Inflammatory macrophage (primary cell): ENCODE data around the gene AKT3.
"Not testable (repeated sequence)": the region's sequence is repeated elsewhere in the genome, so short reads cannot be mapped to it uniquely, and the experiment has no call there.

ENCODE experiments used
- DNase-seq, 2 donors: peaks; one replicate each; pipeline ENCODE4 v3.0.0-alpha.2; 2020 to 2022

AKT3 gene

GRCh38 chr1:243841507-243841906 is 8.5 kb downstream of the AKT3 start:
- DNase-seq, result no peak

GRCh38 chr1:243837907-243838535 is 12.0 kb downstream of the AKT3 start:
- no peak for DNase-seq

DNA sequence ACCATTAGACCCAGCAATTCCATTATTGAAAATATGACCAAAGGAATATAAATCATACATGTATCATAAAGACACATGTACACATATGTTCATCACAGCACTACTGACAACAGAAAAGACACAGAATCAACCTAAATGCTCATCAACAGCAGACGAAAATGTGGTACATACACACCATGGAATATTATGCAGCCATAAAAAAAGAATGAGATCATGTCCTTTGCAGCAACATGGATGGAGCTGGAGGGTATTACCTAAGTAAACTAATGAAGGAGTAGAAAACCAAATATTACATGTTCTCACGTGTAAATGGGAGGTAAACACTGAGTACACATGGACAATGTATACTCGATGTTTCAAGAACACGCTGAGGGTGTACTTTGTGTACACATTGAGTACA is 15.9 kb downstream of the AKT3 start:
- DNase-seq, result no peak

- no peak for DNase-seq
Observed at GRCh38 chr1:243831463-243831862, 18.6 kb downstream of the AKT3 start.

GRCh38 chr1:243827206-243827605 is 22.8 kb downstream of the AKT3 start:
- DNase-seq, result no peak

DNA sequence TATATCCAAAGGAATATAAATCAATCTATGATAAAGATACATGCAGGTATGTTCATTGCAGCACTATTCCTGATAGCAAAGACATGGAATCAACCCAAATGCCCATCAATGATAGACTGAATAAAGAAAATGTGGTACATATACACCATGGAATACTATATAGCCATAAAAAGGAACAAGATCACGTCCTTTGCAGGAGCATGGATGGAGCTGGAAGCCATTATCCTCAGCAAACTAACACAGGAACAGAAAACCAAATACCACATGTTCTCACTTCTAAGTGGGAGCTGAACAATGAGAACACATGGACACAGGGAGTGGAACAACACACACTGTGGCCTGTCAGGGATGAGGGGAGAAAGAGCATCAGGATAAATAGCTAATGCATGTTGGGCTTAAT is 25.1 kb downstream of the AKT3 start:
- DNase-seq, result not testable (repeated sequence)

GRCh38 chr1:243821177-243821680 is 28.8 kb downstream of the AKT3 start:
- no peak for DNase-seq

- no peak for DNase-seq
Observed at GRCh38 chr1:243819438-243819839, 30.6 kb downstream of the AKT3 start.

DNA sequence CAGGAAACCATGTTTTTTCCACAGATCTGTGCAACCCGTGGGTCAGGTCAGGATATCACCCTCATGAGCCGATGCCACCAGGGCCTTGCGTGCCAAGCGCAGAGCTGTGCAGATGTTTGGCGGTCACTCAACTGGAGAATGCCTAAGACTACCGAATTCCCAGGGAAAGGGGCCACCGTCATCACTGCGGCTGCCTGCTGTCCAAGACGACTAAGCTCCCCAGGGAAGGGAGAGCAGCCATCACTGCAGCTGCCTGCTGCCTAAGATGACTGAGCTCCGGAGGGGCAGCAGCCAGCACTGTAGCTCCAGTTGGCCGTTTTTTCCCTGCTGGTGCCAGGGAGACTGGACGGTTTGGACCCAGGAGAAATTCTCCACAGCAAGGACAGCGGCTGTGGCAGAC is 31.1 kb downstream of the AKT3 start:
- DNase-seq, result no peak

GRCh38 chr1:243814718-243815117 is 35.3 kb downstream of the AKT3 start:
- DNase-seq, result no peak

DNA sequence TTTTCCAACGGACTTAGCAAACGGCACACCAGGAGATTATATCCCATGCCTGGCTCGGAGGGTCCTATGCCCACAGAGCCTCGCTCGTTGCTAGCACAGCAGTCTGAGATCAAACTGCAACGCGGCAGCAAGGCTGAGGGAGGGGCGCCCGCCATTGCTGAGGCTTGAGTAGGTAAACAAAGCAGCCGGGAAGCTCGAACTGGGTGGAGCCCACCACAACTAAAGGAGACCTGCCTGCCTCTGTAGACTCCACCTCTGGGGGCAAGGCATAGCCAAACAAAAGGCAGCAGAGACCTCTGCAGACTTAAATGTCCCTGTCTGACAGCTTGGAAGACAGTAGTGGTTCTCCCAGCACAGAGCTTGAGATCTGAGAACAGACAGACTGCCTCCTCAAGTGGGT is 42.7 kb downstream of the AKT3 start:
- DNase-seq, result not testable (repeated sequence)

DNA sequence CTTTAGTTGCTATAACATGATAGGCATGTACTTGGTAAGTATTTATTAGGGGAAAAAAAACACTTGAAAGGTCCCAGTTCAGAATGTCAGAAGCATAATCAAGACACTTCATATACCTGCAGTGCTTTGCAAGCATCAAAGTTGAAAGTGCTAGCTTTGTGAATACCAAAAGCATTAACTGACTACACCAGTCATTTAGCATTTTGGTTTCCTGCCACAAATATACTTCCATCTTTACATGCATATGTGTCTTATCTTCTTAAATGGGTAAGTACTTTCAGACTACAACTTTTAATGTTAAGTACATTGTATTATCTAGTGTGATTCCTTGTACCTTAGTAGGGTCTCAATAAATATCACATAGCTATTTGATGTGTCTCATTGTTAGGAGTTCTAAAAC is 43.7 kb downstream of the AKT3 start:
- DNase-seq, result no peak

DNA sequence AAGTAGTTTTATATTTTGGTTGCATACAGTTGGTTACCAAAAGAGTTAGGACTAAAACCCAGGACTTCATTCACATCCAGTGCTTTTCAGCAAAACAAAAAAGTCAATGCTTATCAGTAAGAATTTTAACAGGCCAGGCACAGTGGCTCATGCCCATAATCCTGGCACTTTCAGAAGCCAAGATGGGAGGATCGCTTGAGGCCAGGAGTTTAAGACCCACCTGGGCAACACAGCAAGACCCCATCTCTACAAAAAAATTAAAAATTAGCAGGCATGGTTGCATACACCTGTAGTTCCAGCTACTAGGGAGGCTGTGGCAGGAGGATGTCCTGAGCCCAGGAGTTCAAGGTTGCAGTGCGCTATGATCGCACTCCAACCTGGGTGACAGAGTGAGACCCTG is 47.3 kb downstream of the AKT3 start:
- DNase-seq, result no peak

DNA sequence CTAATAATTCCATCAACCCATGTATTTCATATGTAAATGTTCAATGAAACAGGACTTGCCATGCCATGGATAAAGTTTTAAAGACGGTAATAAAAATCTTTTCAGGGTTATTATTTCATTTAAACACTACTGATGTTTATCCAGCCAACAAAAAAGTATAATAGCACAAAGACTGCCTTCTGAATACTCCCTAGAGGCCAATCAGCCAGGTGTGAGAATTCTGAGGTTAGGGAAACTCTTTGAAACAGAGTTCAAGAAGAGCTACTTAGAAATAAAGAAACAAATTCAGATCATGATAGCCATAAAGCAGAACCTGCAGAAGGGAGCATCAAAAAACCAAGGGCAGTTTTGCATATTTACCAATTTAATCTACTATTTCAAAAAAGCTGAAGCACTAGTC is 48.7 kb downstream of the AKT3 start:
- DNase-seq, result no peak

DNA sequence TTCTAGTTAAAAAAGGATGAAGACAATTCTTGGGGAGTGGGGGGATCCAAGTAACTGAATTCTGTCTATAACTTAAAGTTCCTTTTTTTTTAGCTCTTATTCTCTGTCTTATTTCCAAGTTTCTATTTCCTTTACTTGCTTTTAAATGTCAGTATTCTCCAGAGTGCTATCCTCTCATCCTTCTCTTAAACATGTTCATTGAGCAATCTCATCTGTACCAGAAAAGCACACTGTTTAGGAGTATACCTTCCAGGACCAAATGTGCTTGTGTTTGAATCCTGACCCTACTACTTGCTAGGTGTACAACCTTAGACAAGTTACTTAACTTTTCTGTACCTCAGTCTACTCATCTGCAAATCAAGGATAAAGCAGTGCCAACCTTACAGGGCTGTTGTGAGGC is 50.1 kb downstream of the AKT3 start:
- no peak for DNase-seq

DNA sequence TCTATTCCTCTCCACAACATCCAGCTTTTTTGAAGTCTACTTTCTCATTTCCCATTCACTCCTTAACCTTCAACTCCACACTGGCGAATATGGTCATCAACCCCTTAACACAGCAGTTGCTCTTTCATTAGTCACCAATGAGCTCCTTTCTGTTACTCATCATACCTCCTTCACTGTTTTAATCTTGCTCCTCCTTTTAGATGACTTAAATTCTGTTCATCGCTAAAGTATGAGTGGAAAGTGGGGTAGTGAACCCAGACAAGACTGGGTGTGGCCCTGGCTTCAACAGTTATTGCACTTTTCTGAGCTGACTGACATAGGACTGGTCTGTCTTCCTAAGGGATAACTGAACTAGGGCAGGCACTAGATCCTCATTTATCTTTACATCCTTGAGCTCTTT is 51.3 kb downstream of the AKT3 start:
- DNase-seq, result no peak

DNA sequence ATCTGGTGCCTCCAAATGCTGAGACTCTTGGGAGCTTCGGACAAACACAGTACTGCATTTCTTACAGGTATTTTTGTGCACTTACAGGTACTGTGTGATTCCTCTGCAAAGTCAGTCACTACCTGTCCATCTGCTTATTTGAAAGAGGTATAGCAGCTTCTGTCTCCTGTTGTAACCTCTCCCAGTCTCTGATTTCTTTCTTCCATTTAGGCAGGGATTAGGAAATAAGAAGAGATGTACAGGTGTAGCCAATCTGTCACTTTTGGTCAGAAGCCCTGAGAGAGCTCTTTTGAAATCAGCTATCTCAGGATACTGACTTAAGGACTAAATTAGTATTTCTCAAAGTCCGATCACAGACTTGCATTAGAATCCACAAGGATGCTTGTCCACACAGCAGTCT is 54.0 kb downstream of the AKT3 start:
- no peak for DNase-seq

DNA sequence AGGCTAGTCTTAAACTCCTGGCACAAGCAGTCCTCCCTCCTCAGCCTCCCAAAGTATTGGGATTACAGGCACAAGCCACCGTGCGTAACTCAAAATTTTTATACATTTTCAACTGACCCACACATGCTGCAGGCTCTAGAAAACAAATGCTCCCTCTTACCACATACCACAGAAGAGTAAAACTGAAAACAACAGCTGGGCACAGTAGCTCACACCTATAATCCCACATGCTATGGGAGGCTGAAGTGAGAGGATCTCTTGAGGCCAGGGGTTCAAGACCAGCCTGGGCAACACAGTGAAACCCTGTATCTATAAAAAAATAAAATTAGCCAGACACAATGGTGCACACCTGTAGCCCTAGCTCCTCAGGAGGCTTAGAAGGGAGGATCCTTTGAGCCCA is 56.7 kb downstream of the AKT3 start:
- DNase-seq, result no peak

DNA sequence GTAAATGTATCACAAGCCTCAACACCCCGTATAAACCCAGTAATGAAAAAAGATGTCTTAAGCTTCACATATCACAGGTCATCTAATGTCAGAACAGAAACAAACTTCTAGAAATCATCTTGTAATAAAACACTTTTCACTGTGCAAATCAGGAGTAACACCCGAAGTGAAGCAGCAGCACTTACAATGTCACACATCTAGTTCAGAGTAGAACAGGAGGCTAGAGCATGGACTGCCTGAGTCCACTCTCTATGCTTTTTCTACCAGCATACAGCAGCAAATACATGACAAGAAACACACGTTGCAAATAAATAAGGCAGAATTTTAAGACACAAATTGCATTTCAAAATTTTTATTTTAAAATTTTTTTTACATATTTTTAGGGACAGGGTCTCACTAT is 57.2 kb downstream of the AKT3 start:
- no peak for DNase-seq

GRCh38 chr1:243792401-243792800 is 57.6 kb downstream of the AKT3 start:
- DNase-seq, result no peak

DNA sequence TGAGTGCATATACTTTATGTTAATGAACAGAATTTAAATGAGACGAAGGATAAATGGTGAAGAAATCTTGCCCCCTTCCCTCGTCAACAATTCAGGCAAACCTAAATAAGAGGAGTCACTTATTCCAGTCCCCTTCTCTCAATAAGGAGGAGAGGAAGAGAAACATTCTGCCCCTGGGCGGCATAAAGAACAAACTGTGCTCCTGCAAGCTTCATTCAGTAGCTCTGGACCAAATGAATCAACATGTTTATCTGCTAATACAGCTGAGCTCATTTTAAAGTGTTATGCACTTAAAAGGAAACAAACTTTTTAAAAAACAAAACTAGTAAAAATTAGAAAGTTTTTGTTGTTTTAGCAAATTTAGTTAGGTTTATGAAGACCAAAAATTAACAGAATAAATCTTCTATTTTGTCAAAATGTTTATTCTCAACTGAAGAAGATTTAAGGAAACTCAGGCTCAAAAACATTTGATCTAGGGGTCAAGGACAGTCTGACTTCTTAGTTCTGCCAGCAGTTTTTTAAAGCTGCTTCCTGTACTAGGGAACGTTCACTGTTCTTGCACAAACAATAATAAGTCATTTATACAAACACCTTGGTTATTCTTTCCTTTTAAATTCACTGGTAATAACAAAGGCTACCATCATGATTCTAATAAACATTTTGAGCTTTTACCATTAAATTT is 58.3 kb downstream of the AKT3 start:
- DNase-seq, result no peak

- no peak for DNase-seq
Observed at GRCh38 chr1:243790404-243790803, 59.6 kb downstream of the AKT3 start.

GRCh38 chr1:243786531-243786930 is 63.5 kb downstream of the AKT3 start:
- DNase-seq, result no peak

DNA sequence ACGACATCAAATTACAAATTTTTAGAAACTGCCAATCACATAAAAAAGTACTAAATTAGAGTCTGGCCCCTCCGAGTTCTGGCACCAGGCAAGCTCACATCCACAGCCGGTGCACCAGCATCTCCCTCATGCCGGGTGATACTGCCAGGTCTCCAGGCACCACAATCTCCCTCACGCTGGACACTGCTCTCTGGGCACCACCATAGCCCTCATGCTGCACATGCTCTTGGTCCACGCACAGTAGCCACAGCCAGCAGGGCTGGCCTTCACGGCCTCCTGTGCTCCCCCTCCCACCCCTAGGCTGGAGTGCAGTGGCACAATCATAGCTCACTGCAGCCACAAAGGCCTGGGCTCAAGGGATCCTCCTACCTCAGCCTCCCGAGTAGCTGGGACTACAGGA is 65.5 kb downstream of the AKT3 start:
- no peak for DNase-seq

DNA sequence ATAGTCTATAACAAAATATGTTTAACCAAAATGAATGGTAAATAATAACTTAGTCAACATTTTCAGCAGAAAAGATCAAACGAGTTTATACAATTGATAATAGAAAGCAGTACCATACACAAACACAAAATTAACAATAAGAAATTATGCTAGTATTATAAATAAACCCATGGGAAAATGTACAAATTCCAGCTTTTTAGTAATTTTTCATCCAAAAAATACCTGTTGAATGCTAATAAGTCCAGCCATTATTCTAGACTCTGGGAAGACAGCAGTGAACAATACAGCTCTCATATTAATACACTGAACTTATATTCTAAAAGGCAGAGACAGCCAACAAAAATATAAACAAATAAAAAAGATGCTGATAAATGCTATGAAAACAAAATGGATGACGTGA is 66.3 kb downstream of the AKT3 start:
- DNase-seq, result no peak
